Immature natural killer cell (primary cell): ENCODE data around the gene NFIB. TPM values are rescaled to one million over a fixed set of nuclear protein-coding genes. Genes with fewer than 3 reads are reported as not detected.

Experiments used
- DNase-seq, 3 donors: peaks; one replicate each; pipeline ENCODE4 v3.0.0; 2022; ENCODE audit warnings: mixed read lengths in 1 of 3
- H3K27ac Mint-ChIP-seq, 6 donors: one replicate each; pipeline ENCODE4 v1.8.0; 2020; ENCODE audit warnings: mixed read lengths in 6 of 6, mild to moderate bottlenecking in 5 of 6, inconsistent platforms in 4 of 6, moderate library complexity in 3 of 6
- H3K27me3 Mint-ChIP-seq, 3 donors: one replicate each; pipeline ENCODE4 v1.8.0; 2020 to 2021; ENCODE audit warnings: low read depth in 3 of 3, mild to moderate bottlenecking in 3 of 3, mixed read lengths in 3 of 3, moderate library complexity in 3 of 3, inconsistent platforms in 1 of 3
- H3K36me3 Mint-ChIP-seq, 3 donors: one replicate each; pipeline ENCODE4 v1.8.0; 2020; ENCODE audit warnings: mixed read lengths in 3 of 3, inconsistent platforms in 2 of 3, mild to moderate bottlenecking in 2 of 3
- H3K4me1 Mint-ChIP-seq, 2 donors: one replicate each; pipeline ENCODE4 v1.8.0; 2020; ENCODE audit warnings: inconsistent platforms in 2 of 2, mild to moderate bottlenecking in 2 of 2, mixed read lengths in 2 of 2, moderate library complexity in 1 of 2
- H3K4me3 Mint-ChIP-seq, 5 donors: one replicate each; pipeline ENCODE4 v1.8.0; 2020; ENCODE audit warnings: mild to moderate bottlenecking in 5 of 5, mixed read lengths in 5 of 5, inconsistent platforms in 3 of 5, moderate library complexity in 3 of 5
- H3K9me3 Mint-ChIP-seq, 6 donors: one replicate each; pipeline ENCODE4 v1.8.0; 2020; ENCODE audit warnings: mild to moderate bottlenecking in 6 of 6, mixed read lengths in 6 of 6, inconsistent platforms in 4 of 6, moderate library complexity in 3 of 6
- polyA plus RNA-seq, 3 donors: library from polyadenylated mRNA; unstranded; fragments of 300-500 nt; fragmentation: Illumina TruSeq; gene quantifications; one replicate each; pipeline ENCODE4 v1.2.3, GENCODE V29; 2021

The NFIB gene
- polyA plus RNA-seq, 3 donors from 2014 or later, result not detected

- Mint-ChIP-seq H3K4me1 (no peaks in the 10 kb centered on the region), H3K27ac (no peak overlapping the region), H3K27me3 (peaks cover 0 to 5% (median 1%) of the 10 kb centered on the region in 3 donors), H3K9me3 (peaks cover 2 to 12% (median 5%) of the 10 kb centered on the region in 6 donors), H3K36me3 (no peaks in the 10 kb centered on the region), H3K4me3 (no peak overlapping the region)
- no peak for DNase-seq
These were observed 270.5 kb downstream of the NFIB start for GRCh38 chr9:14043483-14043882.

GRCh38 chr9:14037331-14037730, 276.6 kb downstream of the NFIB start:
- DNase-seq, result no peak
- no peaks in the 10 kb centered on the region for H3K4me1 Mint-ChIP-seq
- no peaks in the 10 kb centered on the region for H3K36me3 Mint-ChIP-seq
- no peak overlapping the region for H3K4me3 Mint-ChIP-seq
- H3K27ac Mint-ChIP-seq, result no peak overlapping the region
- peaks cover 2 to 23% (median 8%) of the 10 kb centered on the region in 6 donors for H3K9me3 Mint-ChIP-seq
- H3K27me3 Mint-ChIP-seq, result peaks cover 0 to 3% (median 0%) of the 10 kb centered on the region in 3 donors

DNA sequence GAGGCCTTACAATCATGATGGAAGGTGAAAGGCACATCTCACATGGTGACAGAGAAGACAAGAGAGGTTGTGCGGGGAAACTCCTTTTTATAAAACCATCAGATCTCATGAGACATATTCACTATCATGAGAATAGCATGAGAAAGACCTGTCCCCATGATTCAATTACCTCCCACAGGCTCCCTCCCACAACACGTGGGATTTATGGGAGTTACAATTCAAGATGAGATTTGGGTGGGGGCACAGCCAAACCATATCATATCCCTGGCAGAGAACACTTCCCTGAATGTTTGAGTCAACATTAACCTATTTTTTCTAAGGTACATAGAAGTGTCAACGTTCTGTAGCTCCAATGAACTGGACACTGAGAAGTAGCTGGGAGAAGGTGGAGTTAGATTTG, 280.9 kb downstream of the NFIB start:
- Mint-ChIP-seq H3K4me1 (no peaks in the 10 kb centered on the region), H3K36me3 (no peaks in the 10 kb centered on the region), H3K9me3 (peaks cover 2 to 17% (median 4%) of the 10 kb centered on the region in 6 donors), H3K27ac (no peak overlapping the region), H3K27me3 (peaks cover 0 to 4% (median 0%) of the 10 kb centered on the region in 3 donors), H3K4me3 (no peak overlapping the region)
- DNase-seq, result no peak
